Breast epithelium (tissue), 4 donors: ENCODE data around the gene LEAP2. TPM values are rescaled to one million over a fixed set of nuclear protein-coding genes. Genes with fewer than 3 reads are reported as not detected.

Source experiments
- DNase-seq, 2 donors: peaks; one replicate each; pipeline ENCODE4 v3.0.0-alpha.2; 2019; ENCODE audit warnings: low spot score in 2 of 2
- H3K27ac ChIP-seq, 2 donors: fragments of 200-600 bp; sonication (generic) in 1 of 2; one replicate each; pipeline ENCODE4 v1.5.1; 2016 to 2019; ENCODE audit warnings: mild to moderate bottlenecking in 1 of 2
- H3K27me3 ChIP-seq, 2 donors: fragments of 200-600 bp; sonication (generic) in 1 of 2; one replicate each; pipeline versions ENCODE4 v1.5.1 to v1.6.0; 2017 to 2019; ENCODE audit warnings: control low read depth in 1 of 2, mild to moderate bottlenecking in 1 of 2
- H3K36me3 ChIP-seq: fragments of 200-600 bp; one replicate; pipeline ENCODE4 v1.5.1; 2019
- H3K4me1 ChIP-seq, 2 donors: fragments of 200-600 bp; sonication (generic); one replicate each; pipeline ENCODE4 v1.5.1; 2016 to 2019; ENCODE audit warnings: control low read depth in 1 of 2
- H3K4me3 ChIP-seq, 3 donors: fragments of 200-600 bp; sonication (generic); 1 replicate in 2 of 3; 2 replicates in 1 of 3; pipeline ENCODE4 v1.5.1; 2016 to 2019; ENCODE audit warnings: mild to moderate bottlenecking in 3 of 3, moderate library complexity in 2 of 3
- H3K9me3 ChIP-seq, 2 donors: fragments of 200-600 bp; sonication (generic) in 1 of 2; one replicate each; pipeline ENCODE4 v1.5.1; 2016 to 2019; ENCODE audit warnings: control low read depth in 1 of 2
- CTCF ChIP-seq, 3 donors: fragments of 450-650 bp; IDR thresholded peaks; one replicate each; pipeline ENCODE4 v1.5.1; 2016 to 2017; ENCODE audit warnings: antibody characterized with exemption in 3 of 3, mild to moderate bottlenecking in 3 of 3, moderate library complexity in 3 of 3
- POLR2A ChIP-seq: fragments of 450-650 bp; IDR thresholded peaks from one replicate; pipeline ENCODE4 v1.6.1; 2016; ENCODE audit warnings: antibody characterized with exemption, mild to moderate bottlenecking, moderate library complexity
- POLR2AphosphoS5 ChIP-seq, 3 donors: sonication (generic); formaldehyde crosslinking; IDR thresholded peaks; one replicate each; pipeline ENCODE4 v1.6.1; 2017; ENCODE audit warnings: antibody characterized with exemption in 3 of 3
- intact Hi-C: fragments of 100-400 bp; cut with DNase I; formaldehyde crosslinking; loops from one replicate; pipeline ENCODE4 v1.15.1; 2023; ENCODE audit warnings: low total_unique reads
- total RNA-seq, 3 donors: library from RNA; depleted of rRNA; stranded (reverse); fragments of >200 nt; gene quantifications; one replicate each; pipeline ENCODE4 v1.1.0, GENCODE V29; 2016

Gene LEAP2
- total RNA-seq, 3 donors from 2014 or later, result 0.80 to 4.1 (median 2.9) TPM

- Histone ChIP-seq H3K36me3 (no peaks in the 10 kb centered on the region), H3K9me3 (no peaks in the 10 kb centered on the region), H3K27me3 (no peaks in the 10 kb centered on the region), H3K4me3 (no peak overlapping the region), H3K4me1 (no peaks in the 10 kb centered on the region), H3K27ac (peak overlapping the region in 1 of 2 donors; percentile 88)
- DNase-seq, result no peak
- TF ChIP-seq POLR2A, result no peak
- TF ChIP-seq POLR2AphosphoS5 (IDR thresholded peaks at IDR 0.05), result no peak
- no peak for TF ChIP-seq CTCF (IDR thresholded peaks at IDR 0.05)
- intact Hi-C loops, result no loop called here
These were observed 32.2 kb upstream of the LEAP2 start for GRCh38 chr5:132841305-132841704.

- TF ChIP-seq POLR2AphosphoS5 (IDR thresholded peaks at IDR 0.05) (no peak), CTCF (IDR thresholded peaks at IDR 0.05) (no peak), POLR2A (no peak)
- Histone ChIP-seq H3K9me3 (no peaks in the 10 kb centered on the region), H3K27me3 (no peaks in the 10 kb centered on the region), H3K36me3 (no peaks in the 10 kb centered on the region), H3K4me3 (no peak overlapping the region), H3K27ac (no peak overlapping the region), H3K4me1 (no peaks in the 10 kb centered on the region)
- intact Hi-C loops, result no loop called here
- no peak for DNase-seq
These were observed 25.2 kb upstream of the LEAP2 start for GRCh38 chr5:132848270-132848669.

GRCh38 chr5:132849347-132849746, 24.1 kb upstream of the LEAP2 start:
- Histone ChIP-seq H3K36me3 (no peaks in the 10 kb centered on the region), H3K4me1 (no peaks in the 10 kb centered on the region), H3K9me3 (no peaks in the 10 kb centered on the region), H3K27ac (no peak overlapping the region), H3K4me3 (no peak overlapping the region), H3K27me3 (no peaks in the 10 kb centered on the region)
- intact Hi-C loops, result no loop called here
- TF ChIP-seq CTCF (IDR thresholded peaks at IDR 0.05) (no peak), POLR2A (no peak), POLR2AphosphoS5 (IDR thresholded peaks at IDR 0.05) (no peak)
- no peak for DNase-seq

- TF ChIP-seq CTCF (IDR thresholded peaks at IDR 0.05), result no peak
- TF ChIP-seq POLR2AphosphoS5 (IDR thresholded peaks at IDR 0.05), result no peak
- TF ChIP-seq POLR2A, result no peak
These were observed 23.4 kb upstream of the LEAP2 start for GRCh38 chr5:132850066-132850465.

GRCh38 chr5:132853323-132853722, 20.1 kb upstream of the LEAP2 start:
- no peak overlapping the region for H3K27ac ChIP-seq
- intact Hi-C loops, result no loop called here
- no peak for TF ChIP-seq POLR2A
- TF ChIP-seq CTCF (IDR thresholded peaks at IDR 0.05), result no peak
- TF ChIP-seq POLR2AphosphoS5 (IDR thresholded peaks at IDR 0.05), result no peak
- no peaks in the 10 kb centered on the region for H3K9me3 ChIP-seq
- H3K36me3 ChIP-seq, result no peaks in the 10 kb centered on the region
- no peaks in the 10 kb centered on the region for H3K27me3 ChIP-seq
- no peak overlapping the region for H3K4me3 ChIP-seq
- no peak for DNase-seq
- H3K4me1 ChIP-seq, result no peaks in the 10 kb centered on the region

More at GRCh38 chr5:132850066-132850465, 23.4 kb upstream of the LEAP2 start:
- Histone ChIP-seq H3K27me3 (no peaks in the 10 kb centered on the region), H3K4me3 (no peak overlapping the region), H3K9me3 (no peaks in the 10 kb centered on the region), H3K4me1 (no peaks in the 10 kb centered on the region), H3K36me3 (no peaks in the 10 kb centered on the region), H3K27ac (no peak overlapping the region)
- intact Hi-C loops, result no loop called here
- DNase-seq, result no peak
